Inflammatory macrophage (primary cell): Measurements from ENCODE around the gene TNRC18.
"Not testable (repeated sequence)": the region's sequence is repeated elsewhere in the genome, so short reads cannot be mapped to it uniquely, and the experiment has no call there.

Source experiments
- DNase-seq, 2 donors: peaks; one replicate each; pipeline ENCODE4 v3.0.0-alpha.2; 2020 to 2022

The TNRC18 gene

DNA sequence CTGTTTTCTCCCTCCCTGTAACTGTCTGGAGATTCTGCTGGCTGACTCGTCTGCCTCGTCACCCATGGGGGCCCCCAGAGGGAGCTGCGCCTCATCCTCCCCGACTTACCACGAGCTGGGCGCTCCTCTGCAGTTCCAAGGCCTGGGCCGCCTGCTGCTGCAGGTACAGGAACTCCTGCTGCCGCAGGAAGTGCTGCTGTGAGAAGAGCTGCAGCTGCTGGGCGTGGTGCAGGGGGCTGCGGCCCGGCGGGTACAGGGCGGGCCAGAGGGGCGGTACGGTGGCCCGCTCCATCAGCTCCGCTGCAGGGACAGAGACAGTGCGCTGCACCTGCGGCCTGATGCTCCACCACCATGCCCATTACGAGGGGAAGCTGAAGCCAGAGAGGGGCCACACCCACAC, 47.7 kb downstream of the TNRC18 start:
- no peak for DNase-seq

- DNase-seq = no peak
Observed at GRCh38 chr7:5374464-5374863, 49.2 kb downstream of the TNRC18 start.

GRCh38 chr7:5373300-5373699, 50.3 kb downstream of the TNRC18 start:
- no peak for DNase-seq

DNA sequence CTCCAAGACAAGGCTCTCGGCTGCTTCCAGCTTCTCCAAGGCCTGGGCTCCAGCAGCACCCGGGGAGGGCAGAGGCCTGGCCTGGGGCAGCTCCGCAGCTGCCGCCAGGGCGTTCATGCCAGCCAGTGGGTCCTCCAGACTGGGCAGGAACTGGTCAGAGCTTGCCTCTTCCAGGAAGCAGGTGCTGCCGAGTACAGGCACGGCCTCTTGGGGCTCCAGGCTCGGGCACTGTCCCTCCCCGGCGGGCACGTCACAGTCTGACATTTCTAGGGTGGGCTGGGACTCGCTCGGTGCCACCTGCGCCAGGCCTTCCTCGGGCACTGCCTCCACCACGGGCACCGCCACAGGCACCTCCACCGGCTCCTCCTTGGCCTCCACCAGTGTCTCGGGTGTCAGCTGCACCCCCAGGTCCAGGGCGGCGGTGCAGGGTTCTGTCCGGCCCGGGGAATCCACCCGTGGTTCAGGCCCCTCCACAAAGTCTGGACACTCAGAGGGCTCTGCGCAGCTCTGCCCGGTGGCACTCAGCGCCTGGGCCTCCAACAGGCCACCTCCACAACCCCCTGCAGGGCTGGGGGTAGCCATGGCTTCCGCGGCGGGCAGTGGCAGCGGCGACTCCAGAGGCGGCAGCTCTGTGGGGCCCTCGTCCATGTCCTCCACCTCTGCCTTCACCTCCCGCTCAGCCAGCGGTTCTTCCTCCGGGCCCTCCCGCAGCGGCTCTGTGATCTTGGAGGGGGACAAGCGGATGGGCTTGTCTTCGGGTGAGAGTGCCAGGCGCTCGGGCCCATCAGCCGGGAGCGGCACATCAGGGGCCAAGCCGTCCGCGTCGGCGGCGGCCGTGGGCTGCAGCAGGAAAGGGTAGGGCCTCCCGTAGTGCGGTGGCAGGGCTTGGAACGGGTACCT, 52.9 kb downstream of the TNRC18 start:
- DNase-seq = no peak

GRCh38 chr7:5367661-5368060, 56.0 kb downstream of the TNRC18 start:
- no peak for DNase-seq

DNA sequence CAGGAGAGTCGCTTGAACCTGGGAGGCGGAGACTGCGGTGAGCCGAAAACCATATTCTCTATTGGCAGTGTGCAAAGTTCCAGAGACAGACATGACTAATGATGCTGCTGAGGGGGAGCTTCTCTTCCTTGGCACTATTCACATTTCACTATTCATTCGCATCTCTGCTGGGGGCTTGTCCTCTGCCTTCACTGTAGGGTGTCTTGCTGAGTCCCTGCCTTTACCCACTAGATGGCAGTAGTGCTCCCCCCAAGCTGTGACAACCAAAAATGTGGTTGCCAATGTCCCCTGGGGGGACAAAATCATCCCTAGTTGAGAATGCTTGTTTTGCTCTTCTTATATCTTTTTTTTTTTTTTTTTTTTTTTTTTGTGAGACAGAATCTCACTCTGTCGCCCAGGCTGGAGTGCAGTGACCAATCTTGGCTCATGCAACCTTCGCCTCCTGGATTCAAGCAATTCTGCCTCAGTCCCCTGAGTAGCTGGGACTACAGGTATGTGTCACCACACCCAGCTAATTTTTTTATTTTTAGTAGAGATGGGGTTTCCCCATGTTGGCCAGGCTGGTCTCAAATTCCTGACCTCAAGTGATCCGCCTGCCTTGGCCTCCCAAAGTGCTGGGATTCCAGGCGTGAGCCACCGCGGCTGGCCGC, 57.5 kb downstream of the TNRC18 start:
- DNase-seq = peak; percentile 67 to 68

DNA sequence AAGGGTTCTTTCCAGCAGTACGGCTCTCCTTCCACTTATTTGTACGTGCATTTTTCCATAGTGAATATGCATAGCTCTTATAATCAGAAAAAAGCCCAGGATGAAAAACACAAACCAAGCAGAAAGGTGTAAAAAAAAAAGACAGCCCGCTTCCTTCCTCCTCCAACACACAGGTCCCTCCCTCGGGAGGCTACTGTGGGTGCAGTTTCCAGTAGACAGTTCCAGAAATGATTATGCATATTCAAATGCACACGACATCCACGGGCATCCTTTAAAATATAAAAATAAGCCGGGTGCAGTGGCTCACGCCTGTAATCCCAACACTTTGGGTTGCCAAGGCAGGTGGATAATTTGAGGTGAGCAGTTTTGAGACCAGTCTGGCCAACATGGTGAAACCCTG, 59.9 kb downstream of the TNRC18 start:
- no peak for DNase-seq

GRCh38 chr7:5362466-5362865, 61.2 kb downstream of the TNRC18 start:
- DNase-seq = no peak

DNA sequence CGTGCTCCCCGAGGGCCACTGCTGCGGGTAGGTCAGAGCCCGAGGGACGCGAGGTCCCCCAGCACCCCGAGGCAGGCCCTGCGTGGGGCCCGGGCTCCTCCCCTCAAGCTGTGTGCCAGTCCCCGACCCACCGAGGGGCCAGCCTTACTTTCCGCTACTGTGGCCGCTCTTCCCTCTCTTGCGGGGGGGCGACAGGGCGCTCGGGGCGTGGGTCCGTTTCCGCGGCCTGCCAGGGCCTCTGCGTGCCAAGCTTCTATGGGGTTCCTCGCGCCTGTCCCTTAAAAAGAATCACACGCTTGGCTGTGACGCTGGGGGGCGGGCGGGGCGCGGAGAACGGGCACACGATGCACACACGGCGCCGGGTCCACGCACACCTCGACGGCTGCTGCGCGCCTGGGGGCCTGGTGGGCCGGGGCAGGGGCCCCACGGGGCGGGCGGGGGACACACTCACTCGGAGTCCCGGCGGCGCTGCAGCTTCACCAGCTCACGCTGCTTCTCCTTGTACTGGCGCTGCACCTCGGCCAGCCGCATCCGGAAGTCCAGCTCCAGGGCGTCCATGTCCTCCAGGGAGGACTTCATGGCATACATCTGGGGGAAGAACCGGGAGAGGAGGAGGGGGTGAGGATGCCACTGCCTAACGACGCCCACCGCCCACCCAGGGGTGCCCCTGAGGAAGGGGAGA, 62.0 kb downstream of the TNRC18 start:
- no peak for DNase-seq

DNA sequence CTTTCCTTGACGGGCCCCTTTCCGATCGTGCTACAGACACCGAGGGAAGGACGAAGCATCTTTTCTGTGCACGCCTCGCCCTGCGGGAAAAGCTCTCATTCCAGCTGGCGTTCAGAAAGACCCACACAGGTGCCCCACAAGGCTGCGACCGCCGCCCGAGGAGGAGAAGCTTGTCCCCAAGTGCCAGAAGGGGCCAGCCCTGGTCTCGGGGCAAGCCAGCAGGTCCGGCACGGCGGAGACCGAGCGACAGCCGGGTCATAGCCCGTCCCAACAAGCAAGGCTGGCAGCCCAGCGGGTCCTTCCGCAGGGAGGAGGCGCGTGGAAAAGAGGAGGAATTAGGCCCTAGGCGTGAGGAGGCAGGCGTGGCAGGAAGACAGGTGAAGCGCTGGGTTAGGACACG, 62.7 kb downstream of the TNRC18 start:
- DNase-seq = no peak

GRCh38 chr7:5360451-5360850, 63.2 kb downstream of the TNRC18 start:
- no peak for DNase-seq

DNA sequence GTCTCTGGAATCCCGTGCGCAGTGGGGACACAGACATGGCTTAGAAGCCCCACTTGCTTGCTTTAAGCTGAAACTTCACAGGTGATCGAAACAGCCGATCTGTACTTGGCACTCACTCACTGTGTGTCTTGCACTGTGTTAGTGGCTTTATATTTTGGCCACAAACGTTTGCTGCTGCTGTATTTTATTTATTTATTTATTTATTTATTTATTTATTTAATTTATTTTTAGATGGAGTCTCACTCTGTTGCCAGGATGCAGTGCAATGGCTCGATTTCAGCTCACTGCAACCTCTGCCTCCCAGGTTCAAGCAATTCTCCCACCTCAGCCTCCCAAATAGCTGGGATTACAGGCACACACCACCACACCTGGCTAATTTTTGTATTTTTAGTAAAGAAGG, 63.6 kb downstream of the TNRC18 start:
- DNase-seq = not testable (repeated sequence)

GRCh38 chr7:5359344-5359743, 64.3 kb downstream of the TNRC18 start:
- DNase-seq = no peak

- DNase-seq = no peak
Observed at GRCh38 chr7:5357951-5358350, 65.7 kb downstream of the TNRC18 start.

DNA sequence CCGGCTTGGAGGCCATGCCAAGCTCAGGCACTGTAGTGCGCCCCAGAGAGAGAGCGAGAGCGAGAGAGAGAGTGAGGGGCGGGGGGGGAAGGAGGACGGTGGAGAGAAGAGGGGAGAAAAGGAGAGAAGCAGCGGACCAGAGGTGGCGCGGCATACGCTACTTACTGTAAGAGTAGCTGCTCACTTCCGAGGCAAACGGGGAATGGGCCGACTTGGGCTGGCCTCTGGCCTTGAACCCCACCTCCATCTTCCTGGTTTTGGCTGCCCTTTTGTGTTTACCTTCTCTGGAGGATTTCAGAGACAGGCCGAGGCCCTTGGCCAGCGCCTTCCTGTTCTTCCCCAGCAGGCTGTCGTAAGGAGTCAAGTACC, 66.9 kb downstream of the TNRC18 start:
- DNase-seq = no peak

- peak; percentile 10 to 69 for DNase-seq
Observed at GRCh38 chr7:5354460-5355232, 69.0 kb downstream of the TNRC18 start.

- DNase-seq = no peak
Observed at GRCh38 chr7:5352440-5353010, 71.1 kb downstream of the TNRC18 start.

DNA sequence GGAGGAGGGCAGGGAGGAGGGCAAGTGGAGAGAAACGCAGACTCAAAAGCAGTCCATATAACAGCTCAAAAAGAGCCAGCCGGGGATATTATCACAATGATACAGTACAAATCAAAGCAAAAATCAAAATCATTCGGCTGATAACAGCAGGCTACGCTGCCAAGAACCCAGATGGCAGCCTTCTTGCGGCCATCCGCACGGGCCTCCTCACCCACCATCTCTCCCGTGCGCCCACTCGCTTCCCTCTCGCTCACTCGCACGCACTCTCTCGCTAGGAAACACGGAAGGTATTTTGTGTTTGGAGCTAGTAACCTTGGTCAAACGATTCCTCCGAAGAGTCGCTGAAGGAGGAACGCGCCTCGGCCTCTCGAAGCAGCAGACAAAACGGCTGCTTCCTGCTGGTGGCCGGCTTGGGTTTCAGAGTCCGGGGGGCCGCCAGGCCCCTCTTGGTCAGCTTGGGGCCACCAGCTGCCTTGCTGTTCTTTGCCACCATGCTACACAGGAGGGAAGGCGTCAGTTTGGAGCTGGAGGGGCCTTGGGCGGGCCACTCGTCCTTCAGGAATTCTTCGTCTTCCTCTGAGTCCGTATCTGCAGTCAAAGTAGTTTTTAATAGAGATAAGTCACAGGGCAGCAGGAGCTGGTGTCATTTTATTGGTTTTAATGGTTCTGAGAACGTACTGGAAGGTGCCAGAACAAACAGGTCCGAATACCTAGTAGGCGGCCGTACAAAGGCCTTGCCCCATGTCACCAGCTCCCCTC, 71.9 kb downstream of the TNRC18 start:
- DNase-seq = no peak

DNA sequence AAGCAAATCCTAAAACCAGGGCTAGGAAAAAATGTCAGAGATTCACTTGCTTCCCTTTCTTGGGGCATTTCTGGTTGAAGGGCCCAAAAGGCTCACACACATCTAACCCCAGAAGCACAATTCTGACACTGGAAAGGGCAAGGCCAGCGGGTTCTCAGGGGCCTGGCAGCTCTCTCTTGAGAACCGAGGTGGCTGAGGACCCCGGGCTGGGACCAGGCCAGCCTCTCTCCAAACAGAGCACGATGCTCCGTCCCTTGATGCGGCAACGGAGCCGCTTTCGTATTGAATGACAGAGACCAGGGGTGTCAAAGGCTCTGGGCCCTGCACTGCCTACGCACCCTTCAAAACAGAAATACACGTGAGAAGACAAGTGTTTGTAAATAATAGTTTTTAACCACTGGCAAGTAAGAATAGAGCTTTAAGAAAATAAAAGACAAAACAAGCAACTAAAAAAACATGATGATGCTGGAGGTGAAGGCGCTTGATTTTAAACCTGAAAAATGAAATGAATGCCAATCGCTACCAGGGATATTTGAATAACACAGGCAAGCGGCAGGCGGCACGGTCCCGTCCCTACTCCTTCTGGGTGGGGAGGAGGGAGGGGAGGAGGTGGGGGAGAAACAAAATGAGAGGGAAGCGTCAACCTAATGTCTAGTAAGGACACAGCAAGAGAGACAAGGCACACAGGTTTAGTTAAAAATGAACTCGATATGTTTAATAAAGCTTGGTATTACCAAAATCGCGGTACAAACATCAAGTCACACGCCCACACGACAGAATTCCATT, 72.8 kb downstream of the TNRC18 start:
- DNase-seq = no peak

GRCh38 chr7:5350174-5350463, 73.5 kb downstream of the TNRC18 start:
- DNase-seq = no peak
